ENCODE measurements around the gene ZSCAN20.

Gene ZSCAN20

GRCh38 chr1:33472269-33472980 lies at the start of gene ZSCAN20:
ZSCAN20 (plus strand) TSS chr1:33472645; CDS start chr1:33479289, 6,644 bp downstream.
- peak; percentile 80 to 91 (median 82) for DNase-seq (ENCODE audit: low read depth in 3 of 3)

GRCh38 chr1:33424205-33424604 lies 48.2 kb upstream of the ZSCAN20 start:
- no peak for DNase-seq (ENCODE audit: low read depth in 3 of 3)

- DNase-seq (ENCODE audit: low read depth in 3 of 3): no peak
Observed at GRCh38 chr1:33424610-33425009, 47.8 kb upstream of the ZSCAN20 start.

- no peak for DNase-seq (ENCODE audit: low read depth in 3 of 3)
Observed at GRCh38 chr1:33425900-33426299, 46.5 kb upstream of the ZSCAN20 start.

- DNase-seq (ENCODE audit: low read depth in 3 of 3): no peak
Observed at GRCh38 chr1:33426916-33427315, 45.5 kb upstream of the ZSCAN20 start.

- no peak for DNase-seq (ENCODE audit: low read depth in 3 of 3)
Observed at GRCh38 chr1:33428661-33429060, 43.8 kb upstream of the ZSCAN20 start.

GRCh38 chr1:33429332-33429731 lies 43.1 kb upstream of the ZSCAN20 start:
- no peak for DNase-seq (ENCODE audit: low read depth in 3 of 3)

GRCh38 chr1:33429856-33430691 lies 42.4 kb upstream of the ZSCAN20 start:
- peak in 1 of 3 experiments; percentile 17 for DNase-seq (ENCODE audit: low read depth in 3 of 3)

- peak; percentile 86 to 93 (median 86) for DNase-seq (ENCODE audit: low read depth in 3 of 3)
Observed at GRCh38 chr1:33430692-33431593, 41.5 kb upstream of the ZSCAN20 start, which contains the start of gene PHC2. PHC2 (minus strand) TSS chr1:33431095; CDS start chr1:33375539, 55,556 bp downstream.

- DNase-seq (ENCODE audit: low read depth in 3 of 3): no peak
Observed at GRCh38 chr1:33433509-33434362, 38.7 kb upstream of the ZSCAN20 start.

- no peak for DNase-seq (ENCODE audit: low read depth in 3 of 3)
Observed at GRCh38 chr1:33434363-33434750, 38.1 kb upstream of the ZSCAN20 start.

- DNase-seq (ENCODE audit: low read depth in 3 of 3): no peak
Observed at GRCh38 chr1:33435096-33435820, 37.2 kb upstream of the ZSCAN20 start.

- DNase-seq (ENCODE audit: low read depth in 3 of 3): no peak
Observed at GRCh38 chr1:33436557-33437285, 35.7 kb upstream of the ZSCAN20 start.

- DNase-seq (ENCODE audit: low read depth in 3 of 3): no peak
Observed at GRCh38 chr1:33438364-33439160, 33.9 kb upstream of the ZSCAN20 start.

- no peak for DNase-seq (ENCODE audit: low read depth in 3 of 3)
Observed at GRCh38 chr1:33439662-33440061, 32.8 kb upstream of the ZSCAN20 start.

- DNase-seq (ENCODE audit: low read depth in 3 of 3): no peak
Observed at GRCh38 chr1:33441088-33441745, 31.2 kb upstream of the ZSCAN20 start.

- no peak for DNase-seq (ENCODE audit: low read depth in 3 of 3)
Observed at GRCh38 chr1:33442141-33442540, 30.3 kb upstream of the ZSCAN20 start.

GRCh38 chr1:33443080-33443704 lies 29.3 kb upstream of the ZSCAN20 start:
- no peak for DNase-seq (ENCODE audit: low read depth in 3 of 3)
